HPDE6-E6E7 (cell line): Measurements from ENCODE around the gene HS3ST2.
"Not testable (repeated sequence)": the region's sequence is repeated elsewhere in the genome, so short reads cannot be mapped to it uniquely, and the experiment has no call there.

Experiments used
- DNase-seq: peaks from one replicate; pipeline ENCODE4 v3.0.0; 2011; ENCODE audit warnings: missing footprints; ENCODE audit errors: extremely low spot score

The HS3ST2 gene

GRCh38 chr16:22932032-22932771 is 118.2 kb downstream of the HS3ST2 start:
- no peak for DNase-seq

- no peak for DNase-seq
Observed at GRCh38 chr16:22933173-22933572, 119.2 kb downstream of the HS3ST2 start.

- no peak for DNase-seq
Observed at GRCh38 chr16:22934786-22935185, 120.8 kb downstream of the HS3ST2 start.

GRCh38 chr16:22937169-22937568 is 123.2 kb downstream of the HS3ST2 start:
- no peak for DNase-seq

GRCh38 chr16:22938647-22939046 is 124.7 kb downstream of the HS3ST2 start:
- DNase-seq, result no peak

- not testable (repeated sequence) for DNase-seq
Observed at GRCh38 chr16:22939744-22940363, 125.9 kb downstream of the HS3ST2 start.

- no peak for DNase-seq
Observed at GRCh38 chr16:22941970-22942501, 128.1 kb downstream of the HS3ST2 start.

- no peak for DNase-seq
Observed at GRCh38 chr16:22942811-22943210, 128.8 kb downstream of the HS3ST2 start.

GRCh38 chr16:22945361-22945760 is 131.4 kb downstream of the HS3ST2 start:
- no peak for DNase-seq

GRCh38 chr16:22946433-22946832 is 132.5 kb downstream of the HS3ST2 start:
- DNase-seq, result no peak

GRCh38 chr16:22948058-22948602 is 134.2 kb downstream of the HS3ST2 start:
- no peak for DNase-seq

- peak; percentile 48 for DNase-seq
Observed at GRCh38 chr16:22948603-22949368, 134.8 kb downstream of the HS3ST2 start.

GRCh38 chr16:22955461-22956070 is 141.6 kb downstream of the HS3ST2 start:
- no peak for DNase-seq

GRCh38 chr16:22961206-22961605 is 147.2 kb downstream of the HS3ST2 start:
- DNase-seq, result no peak

- DNase-seq, result no peak
Observed at GRCh38 chr16:22962905-22963304, 148.9 kb downstream of the HS3ST2 start.
